HG03159 (cell line): Measurements from ENCODE around the gene ANGPTL4.
"Not testable (repeated sequence)": the region's sequence is repeated elsewhere in the genome, so short reads cannot be mapped to it uniquely, and the experiment has no call there.

Source experiments
- ATAC-seq: cut with Tn5 transposase; IDR thresholded peaks from one replicate; pipeline ENCODE4 v1.9.1; 2021; ENCODE audit warnings: mild to moderate bottlenecking, moderate library complexity; ENCODE audit not compliant: unreplicated experiment

The ANGPTL4 gene, protein sequence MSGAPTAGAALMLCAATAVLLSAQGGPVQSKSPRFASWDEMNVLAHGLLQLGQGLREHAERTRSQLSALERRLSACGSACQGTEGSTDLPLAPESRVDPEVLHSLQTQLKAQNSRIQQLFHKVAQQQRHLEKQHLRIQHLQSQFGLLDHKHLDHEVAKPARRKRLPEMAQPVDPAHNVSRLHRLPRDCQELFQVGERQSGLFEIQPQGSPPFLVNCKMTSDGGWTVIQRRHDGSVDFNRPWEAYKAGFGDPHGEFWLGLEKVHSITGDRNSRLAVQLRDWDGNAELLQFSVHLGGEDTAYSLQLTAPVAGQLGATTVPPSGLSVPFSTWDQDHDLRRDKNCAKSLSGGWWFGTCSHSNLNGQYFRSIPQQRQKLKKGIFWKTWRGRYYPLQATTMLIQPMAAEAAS

GRCh38 chr19:8363803-8364771 lies at the start of gene ANGPTL4:
Gene ANGPTL4, plus strand, starts transcription at chr19:8364155. Its CDS starts 167 bp downstream, at chr19:8364322.
- no peak for ATAC-seq

GRCh38 chr19:8314981-8315640 lies 48.8 kb upstream of the ANGPTL4 start:
- not testable (repeated sequence) for ATAC-seq

GRCh38 chr19:8316351-8317125 lies 47.4 kb upstream of the ANGPTL4 start:
- ATAC-seq = no peak

- not testable (repeated sequence) for ATAC-seq
Measured at GRCh38 chr19:8318835-8319234, 45.1 kb upstream of the ANGPTL4 start.

- no peak for ATAC-seq
Measured at GRCh38 chr19:8319807-8320520, 44.0 kb upstream of the ANGPTL4 start.

DNA sequence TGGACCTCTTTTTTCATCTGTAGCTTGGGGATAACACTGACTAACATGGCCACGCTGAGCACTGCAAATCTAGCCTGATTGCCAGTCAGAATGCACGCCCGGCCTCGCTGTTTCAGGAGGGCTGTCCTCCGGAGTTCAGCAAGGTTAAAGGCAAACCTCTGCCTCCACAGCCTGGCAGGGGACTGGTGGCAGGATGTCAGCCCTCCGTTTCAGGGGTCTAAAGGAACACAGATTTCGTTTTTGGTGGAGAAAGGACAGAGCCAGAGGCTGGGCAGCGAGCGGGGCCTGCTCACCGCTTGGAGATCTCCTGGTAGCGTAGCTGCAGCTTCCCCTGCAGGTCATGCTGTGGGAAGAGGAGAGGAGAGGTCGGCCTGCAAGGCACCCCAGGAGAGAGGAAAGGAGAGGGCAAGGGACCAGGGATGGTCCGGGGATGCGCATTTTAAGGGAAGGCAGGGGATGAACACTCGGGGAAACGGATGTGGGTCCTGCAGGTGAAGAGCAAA lies 43.3 kb upstream of the ANGPTL4 start:
- ATAC-seq = peak; percentile 6

DNA sequence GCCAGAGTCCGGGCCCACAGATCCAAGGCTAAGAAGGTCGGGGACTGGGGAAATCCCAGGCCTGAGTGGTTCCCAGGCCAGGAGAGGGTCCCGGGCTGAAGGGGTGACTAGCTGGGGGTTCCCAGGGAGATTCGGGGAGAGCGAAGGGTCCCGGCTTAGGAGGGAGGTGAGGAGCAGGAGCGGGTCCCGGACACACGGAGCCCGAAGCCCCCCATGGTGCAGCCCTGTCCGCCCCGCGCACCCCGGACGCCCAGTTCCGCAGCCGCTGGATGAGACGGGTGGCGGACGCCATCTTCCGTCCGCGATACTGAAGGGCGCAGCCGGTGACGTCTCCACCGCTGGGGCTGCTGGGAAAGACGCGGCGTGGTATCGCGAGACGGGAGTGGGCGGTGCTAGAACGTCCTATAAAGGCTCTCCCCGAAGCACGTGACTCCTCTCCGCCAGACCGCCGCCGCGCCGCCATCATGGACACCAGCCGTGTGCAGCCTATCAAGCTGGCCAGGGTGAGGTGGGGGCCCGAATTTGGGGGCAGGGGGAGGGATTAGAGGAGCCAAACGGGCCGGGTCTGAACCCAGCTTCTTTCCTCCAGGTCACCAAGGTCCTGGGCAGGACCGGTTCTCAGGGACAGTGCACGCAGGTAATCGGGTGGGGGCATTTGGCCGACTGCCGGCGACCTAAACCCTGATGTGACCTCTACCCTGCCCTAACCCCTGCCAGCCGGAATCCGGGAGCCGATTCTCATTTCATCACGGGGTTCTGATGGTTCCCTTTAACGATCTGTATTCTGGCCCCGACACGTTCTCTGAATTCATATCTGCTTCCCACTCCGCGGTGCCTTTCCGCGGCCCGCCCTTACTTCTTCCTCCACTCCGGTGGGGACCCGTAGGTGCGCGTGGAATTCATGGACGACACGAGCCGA lies 42.6 kb upstream of the ANGPTL4 start, which contains the start of the genes NDUFA7 and RPS28:
NDUFA7 (minus strand) TSS at position 309 of the 919 bp plus-strand sequence; CDS start at position 292, 17 bp downstream.
RPS28 (plus strand) TSS at position 430 of the 919 bp plus-strand sequence; CDS start at position 465, 35 bp downstream.
- ATAC-seq = peak; percentile 85

DNA sequence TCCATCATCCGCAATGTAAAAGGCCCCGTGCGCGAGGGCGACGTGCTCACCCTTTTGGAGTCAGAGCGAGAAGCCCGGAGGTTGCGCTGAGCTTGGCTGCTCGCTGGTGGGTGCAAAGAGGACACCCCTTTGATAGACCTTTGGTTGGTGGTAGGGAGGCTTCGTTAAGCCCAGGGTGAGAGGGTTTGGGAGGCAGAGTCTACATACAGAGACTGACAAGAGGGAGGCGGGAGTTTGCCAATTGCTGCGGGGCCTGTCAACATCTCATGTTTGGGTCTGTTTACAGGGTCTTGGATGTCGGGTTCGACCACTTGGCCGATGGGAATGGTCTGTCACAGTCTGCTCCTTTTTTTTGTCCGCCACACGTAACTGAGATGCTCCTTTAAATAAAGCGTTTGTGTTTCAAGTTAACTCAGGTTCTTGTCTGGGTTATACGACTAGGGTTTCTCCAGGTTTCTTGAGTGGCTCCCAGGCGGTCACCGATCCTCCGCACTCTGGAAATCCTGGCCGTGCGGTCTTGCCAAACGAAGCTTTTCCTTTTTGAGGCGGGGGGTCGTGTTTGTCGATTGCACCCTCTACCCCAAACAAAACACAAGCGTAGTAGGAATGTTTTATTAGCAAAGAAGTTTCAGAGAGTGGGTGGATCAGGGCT lies 41.8 kb upstream of the ANGPTL4 start:
- no peak for ATAC-seq

GRCh38 chr19:8322638-8322997 lies 41.3 kb upstream of the ANGPTL4 start:
- ATAC-seq = no peak

- ATAC-seq = no peak
Measured at GRCh38 chr19:8323781-8324185, 40.2 kb upstream of the ANGPTL4 start.

DNA sequence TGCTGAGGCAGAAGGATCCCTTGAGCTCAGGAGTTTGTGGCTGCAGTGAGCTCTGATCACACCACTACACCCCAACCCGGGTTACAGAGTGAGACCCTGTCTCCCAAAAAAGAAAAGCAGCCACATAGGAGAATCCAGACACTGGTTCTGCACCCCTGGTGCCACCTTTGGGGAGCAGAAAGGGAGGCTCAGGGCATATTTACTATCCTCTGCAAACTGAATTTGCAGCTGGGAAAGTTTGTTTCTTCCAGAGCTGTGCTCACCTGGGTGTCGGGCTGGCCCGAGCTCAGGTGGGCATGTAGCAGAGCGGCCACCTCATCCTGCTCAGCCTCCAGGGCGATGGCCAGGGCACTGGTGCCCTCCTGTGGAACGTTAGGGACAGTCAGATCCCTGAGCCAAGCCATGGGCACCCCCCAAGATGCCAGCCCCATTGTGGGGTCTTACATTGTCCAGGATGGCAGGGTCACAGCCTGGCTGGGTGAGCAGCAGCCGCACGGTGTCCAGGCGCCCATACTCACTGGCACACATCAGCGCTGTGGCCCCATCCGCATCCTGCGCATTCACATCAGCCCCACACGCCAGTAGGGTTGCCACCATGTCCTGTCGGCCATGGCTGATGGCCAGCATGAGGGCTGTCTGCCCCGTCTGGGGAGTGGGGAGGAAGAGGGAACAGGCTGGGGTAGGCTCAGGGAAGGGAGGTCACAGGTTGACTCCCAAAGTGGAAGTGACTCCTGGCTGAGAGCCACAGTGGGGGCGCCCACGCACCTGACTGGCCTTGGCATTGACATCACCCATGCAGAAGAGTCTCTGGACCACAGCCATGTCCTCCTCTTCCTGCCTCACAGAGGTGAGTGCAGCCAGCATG lies 39.5 kb upstream of the ANGPTL4 start:
- ATAC-seq = no peak

DNA sequence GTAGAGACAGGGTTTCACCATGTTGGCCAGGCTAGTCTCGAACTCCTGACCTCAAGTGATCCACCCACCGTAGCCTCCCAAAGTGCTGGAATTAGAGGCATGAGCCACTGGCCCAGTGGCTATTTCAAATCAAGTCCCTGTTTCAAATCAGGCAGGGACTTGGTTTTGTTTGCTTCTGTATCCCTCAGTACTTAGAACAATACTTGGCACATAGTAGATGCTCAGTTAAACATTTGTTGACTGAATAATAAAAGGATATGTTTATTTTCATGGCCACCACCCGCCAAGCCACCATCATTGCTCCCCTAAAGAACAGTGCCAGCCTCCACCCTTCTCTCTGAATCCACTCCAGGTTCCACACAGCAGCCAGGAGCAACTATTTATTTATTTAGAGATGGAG lies 38.5 kb upstream of the ANGPTL4 start:
- no peak for ATAC-seq

DNA sequence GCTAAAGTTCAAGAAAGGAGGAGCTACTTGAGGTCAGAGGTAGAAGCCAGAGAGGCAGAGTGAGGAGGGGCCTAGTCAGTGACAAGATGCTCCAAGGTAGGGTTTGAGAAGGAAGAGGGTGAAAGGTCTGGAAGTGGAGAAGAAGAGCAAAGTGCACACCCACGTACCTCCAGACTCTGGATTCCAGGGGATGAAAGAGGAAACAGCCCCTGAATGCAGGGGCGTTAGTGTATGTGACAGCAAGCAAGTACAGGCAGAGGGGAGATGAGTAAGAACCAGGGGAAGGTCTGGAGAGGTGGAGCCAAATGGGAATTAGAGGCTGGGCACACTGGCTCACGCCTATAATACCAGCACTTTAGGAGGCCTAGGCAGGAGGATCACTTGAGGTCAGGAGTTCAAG lies 34.0 kb upstream of the ANGPTL4 start:
- no peak for ATAC-seq

DNA sequence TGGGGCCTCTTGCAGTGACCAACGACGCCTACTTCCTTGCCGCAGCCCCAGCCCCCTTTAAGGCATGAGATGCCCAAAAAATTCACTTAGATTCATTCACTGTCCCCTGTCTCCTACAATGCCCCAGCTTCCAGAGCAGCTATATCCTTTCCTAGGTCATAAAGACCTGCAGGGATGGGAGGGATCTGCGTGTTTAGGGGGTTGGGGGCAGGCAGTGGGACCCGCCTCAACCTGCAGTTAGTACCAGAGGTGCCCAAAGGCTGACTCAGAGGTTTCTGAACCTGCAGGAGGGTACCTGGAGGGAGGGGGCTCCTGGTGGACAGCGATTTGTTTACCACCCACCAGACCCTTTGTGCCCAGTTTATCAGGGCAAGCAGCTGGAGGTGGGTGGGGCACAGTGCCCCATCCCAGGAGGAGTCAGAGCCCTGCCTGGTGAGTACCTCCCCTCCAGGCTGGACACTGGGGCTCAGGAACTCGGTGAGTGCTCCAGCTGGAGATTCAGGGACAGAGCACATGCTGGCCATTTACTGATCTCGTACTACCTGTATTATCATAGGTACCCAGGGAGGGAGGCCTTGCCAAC lies 32.6 kb upstream of the ANGPTL4 start:
- ATAC-seq = no peak

DNA sequence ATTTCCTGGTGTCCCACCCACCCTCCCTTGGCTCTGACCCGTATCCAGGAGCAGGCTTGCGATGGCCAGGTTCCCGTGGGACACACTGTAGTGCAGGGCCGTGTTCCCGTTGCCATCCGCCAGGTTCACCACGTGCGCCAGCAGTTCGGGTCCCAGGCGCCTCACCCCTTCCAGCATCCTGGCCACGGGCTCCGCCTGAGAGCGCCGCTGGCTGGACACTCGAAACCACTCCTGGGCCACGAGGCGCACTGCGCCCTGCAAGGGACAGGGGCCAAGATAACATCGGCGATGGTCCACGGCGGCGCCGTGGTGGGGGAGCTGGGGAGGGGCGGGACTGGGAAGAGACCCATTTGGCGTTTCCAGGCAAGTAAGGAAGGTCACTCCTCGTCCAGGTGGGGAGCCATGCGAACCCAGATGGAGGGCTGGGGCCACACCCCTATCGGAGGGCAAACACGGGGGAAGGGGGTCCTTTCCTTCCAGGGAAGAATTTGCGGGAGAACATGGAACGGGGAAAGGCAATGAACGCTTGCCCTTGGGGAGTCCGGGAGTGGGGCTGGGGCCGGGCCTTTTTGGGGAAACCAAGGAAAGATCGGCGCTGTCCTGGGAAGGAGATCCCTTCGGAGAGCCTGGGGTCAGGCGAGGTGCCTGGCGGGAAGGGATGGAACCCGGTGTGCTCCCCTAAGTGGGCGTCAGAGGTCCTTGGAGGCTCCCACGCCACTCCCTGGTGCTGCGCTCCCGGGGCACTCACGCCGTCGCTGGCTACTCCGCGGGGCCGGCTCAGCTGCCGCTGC lies 30.8 kb upstream of the ANGPTL4 start:
- no peak for ATAC-seq
